Measurements from ENCODE around the gene PPFIA1.

- TF ChIP-seq ETV6 (CRISPR knock-in tag; IDR thresholded peaks at IDR 0.05) (no peak), ARID4B (CRISPR knock-in tag; IDR thresholded peaks at IDR 0.05; ENCODE audit: borderline replicate concordance) (no peak), SMAD3 (CRISPR knock-in tag; IDR thresholded peaks at IDR 0.05; ENCODE audit: borderline replicate concordance) (no peak), NR3C1 (CRISPR knock-in tag; conservative IDR thresholded peaks at IDR 0.05; ENCODE audit: low read depth) (no peak), ZNF121 (CRISPR knock-in tag; IDR thresholded peaks at IDR 0.05) (no peak), ZBTB21 (CRISPR knock-in tag; IDR thresholded peaks at IDR 0.05; ENCODE audit: borderline replicate concordance) (no peak), CTCF (IDR thresholded peaks at IDR 0.05) (no peak), ATF2 (CRISPR knock-in tag; IDR thresholded peaks at IDR 0.05; ENCODE audit: borderline replicate concordance, low read depth) (no peak), ZMAT4 (CRISPR knock-in tag; IDR thresholded peaks at IDR 0.05) (no peak), MAX (CRISPR knock-in tag; IDR thresholded peaks at IDR 0.05) (no peak)
These were observed 54.1 kb downstream of the PPFIA1 start for GRCh38 chr11:70324376-70325115.

Measured in WTC11 (cell line).